ENCODE measurements around the gene ZNRF3. TPM values are rescaled to one million over a fixed set of nuclear protein-coding genes. Genes with fewer than 3 reads are reported as not detected.
"Not testable (repeated sequence)": the region's sequence is repeated elsewhere in the genome, so short reads cannot be mapped to it uniquely, and the experiment has no call there.

ZNRF3 gene
- total RNA-seq, 1 donor from 2014 or later: 6.9 TPM

DNA sequence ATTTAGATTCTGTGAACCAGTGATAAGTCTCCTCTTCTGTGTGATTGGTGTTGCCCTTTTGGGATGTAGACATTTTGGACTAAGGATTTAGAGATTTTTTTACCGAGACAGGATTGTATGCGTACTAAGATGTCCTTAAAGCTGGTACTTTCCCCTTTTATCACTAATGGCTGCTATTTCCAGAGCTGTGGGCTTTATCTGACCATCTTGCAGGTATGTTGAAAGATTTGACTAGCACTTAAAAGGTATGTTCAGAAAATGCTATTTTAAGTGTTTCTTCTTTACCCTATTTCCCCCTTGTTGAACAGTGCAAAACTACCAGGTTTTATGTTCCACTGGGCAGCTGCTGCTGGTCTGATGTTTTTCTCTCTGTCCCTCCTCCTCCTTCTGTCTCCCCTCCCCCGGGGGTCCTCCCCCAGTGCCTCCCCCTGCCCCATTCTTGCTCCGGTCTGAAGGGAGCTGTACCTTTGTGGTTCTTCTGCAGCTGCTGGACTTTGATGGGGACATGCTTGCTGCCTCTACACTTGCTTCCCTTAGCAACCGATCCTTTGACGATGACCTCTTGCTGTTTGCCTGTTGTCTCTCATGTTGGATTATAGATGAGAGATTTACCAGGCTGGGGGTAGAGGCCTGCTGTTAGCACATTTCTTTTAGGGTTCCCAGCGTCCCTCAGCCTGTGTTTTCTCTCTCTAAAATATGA, 59.6 kb downstream of the ZNRF3 start:
- DNase-seq: no peak
- no peak for ATAC-seq
- intact Hi-C loops (cut with micrococcal nuclease): no loop called here

DNA sequence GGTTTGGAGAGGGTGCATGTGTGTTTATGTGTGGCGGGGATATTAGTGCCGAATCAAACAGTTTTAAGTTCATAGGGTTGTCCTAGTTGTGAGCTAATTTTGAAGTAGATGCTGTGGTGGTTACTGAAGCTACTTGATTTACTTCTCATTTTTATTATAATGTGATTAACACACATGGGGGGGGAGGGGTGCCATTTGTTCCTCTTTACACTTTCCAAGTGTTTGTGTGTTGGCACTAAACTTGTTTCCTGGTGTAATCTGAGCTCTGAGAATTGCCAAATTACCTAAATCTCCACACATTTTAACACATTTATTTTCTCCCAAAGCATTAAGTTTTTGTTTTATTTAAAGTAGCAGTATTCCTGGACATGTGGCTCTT, 60.1 kb downstream of the ZNRF3 start:
- ATAC-seq: no peak
- intact Hi-C loops (cut with micrococcal nuclease): no loop called here
- no peak for DNase-seq

DNA sequence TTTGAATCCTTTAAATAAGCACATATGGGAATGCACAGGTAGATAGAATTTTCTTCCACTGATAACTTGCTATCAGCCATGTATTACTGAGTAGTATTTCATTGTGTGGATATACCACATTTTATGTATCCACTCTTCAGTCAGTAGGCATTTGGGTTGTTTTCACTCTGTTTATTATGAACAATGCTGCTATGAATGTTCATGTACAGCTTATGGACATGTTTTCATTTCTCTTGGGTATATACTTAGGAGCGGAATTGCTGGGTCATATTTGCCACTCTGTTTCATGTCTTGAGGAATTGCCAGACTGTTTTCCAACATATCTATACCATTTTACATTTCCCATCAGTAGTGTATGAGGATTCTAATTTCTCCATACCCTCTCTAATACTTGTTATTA, 63.8 kb downstream of the ZNRF3 start:
- no peak for ATAC-seq
- no peak for DNase-seq
- intact Hi-C loops (cut with micrococcal nuclease): no loop called here

DNA sequence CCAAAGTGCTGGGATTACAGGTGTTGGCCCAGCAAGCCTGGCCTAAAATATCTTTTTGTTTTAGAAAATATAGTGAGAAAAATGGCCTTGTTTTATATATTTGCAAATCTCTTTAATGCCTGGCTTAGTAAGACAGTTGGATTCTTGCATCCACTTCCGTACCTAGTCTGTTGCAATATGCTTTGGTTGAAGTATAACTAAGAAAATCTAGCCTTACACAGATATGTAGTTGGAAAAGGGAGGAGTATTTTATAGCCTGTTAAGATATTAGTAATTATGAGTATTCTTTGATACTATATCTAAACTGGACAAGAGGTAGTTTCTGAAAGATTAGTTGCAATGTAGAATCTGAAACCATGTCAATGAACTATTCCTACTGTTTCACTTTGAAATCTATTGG, 65.1 kb downstream of the ZNRF3 start:
- no peak for ATAC-seq
- no peak for DNase-seq
- intact Hi-C loops (cut with micrococcal nuclease): no loop called here

DNA sequence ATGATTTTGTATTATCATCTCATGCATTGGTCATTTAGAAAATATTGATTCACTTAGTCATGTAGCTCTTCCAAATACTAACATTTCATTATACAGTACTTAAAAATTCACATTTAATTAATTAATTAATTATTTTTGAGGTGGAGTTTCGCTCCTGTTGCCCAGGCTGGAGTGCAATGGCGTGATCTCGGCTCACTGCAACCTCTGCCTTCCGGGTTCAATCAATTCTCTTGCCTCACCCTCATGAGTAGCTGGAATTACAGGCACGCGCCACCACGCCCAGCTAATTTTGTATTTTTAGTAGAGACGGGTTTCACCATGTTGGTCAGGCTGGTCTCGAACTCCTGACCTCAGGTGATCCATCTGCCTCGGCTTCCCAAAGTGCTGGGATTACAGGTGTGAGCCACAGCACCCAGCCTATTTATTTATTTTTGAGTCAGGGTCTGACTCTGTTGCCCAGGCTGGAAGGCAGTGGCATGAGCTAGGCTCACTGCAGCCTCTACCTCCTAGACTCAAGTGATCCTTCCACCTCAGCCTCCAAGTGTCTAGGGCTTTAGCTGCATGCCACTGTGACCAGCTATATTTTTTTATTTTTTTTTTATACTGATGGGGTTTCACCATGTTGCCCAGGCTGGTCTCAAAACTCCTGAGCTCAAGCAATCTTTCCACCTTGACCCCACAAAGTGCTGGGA, 65.6 kb downstream of the ZNRF3 start:
- ATAC-seq; intact Hi-C loops (cut with micrococcal nuclease); DNase-seq: not testable (repeated sequence)

DNA sequence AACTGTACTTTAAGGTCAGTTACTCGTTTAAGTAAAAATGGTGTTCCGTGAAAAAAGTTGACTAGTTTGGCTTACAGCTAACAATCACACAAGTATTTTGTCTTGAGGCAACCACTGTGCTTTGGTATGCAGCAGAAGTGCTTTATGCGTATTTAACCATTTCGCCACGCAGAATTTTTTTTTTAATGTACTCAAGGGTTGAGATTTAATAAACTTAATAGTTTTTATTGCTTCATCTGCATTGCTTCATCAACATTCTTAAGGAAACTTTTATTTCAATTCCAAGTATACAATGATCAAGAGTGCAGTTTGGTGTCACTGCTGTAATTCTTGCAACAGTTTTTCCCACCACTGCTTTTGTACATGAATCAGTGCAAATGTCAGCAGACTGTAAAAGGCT, 66.4 kb downstream of the ZNRF3 start:
- ATAC-seq (no peak), DNase-seq (no peak)
- intact Hi-C loops (cut with micrococcal nuclease): no loop called here

DNA sequence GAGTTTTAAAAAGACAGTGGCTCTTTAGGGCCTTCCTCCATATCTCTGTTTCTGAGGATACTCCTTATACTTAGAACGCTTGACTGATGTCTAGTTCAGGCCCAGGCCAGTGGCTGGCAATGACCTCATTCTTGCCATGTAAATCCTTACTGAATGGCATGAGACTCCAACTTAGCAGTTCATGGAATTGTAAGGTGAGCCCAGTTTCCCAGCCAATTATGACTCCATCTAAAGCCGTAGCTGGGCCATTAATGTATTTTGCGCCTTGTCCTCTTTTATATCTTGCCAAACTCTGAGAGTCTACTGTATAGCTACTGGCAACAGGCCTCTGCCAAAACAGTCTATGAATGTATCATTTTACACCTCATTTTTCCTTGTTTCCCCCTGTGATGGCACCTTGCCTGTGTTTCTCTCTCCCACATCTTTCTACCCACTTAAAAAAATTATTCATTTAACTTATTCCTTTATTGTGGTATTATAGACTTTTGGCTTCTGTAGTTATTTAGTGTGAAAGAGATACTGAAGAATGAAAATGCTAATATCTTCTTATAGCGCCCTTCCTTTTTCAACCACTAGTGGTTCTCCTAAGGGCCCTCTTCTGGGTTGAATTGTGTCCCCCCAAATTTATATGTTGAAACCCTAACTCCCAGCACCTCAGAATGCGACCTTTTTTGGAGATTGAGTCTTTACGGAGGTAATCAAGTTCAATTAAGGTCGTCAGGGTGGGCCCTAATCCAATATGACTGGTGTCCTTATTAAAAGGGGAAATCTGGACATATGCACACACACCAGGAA, 67.4 kb downstream of the ZNRF3 start:
- ATAC-seq (peak; percentile 26), DNase-seq (no peak)
- intact Hi-C loops (cut with micrococcal nuclease): no loop called here

DNA sequence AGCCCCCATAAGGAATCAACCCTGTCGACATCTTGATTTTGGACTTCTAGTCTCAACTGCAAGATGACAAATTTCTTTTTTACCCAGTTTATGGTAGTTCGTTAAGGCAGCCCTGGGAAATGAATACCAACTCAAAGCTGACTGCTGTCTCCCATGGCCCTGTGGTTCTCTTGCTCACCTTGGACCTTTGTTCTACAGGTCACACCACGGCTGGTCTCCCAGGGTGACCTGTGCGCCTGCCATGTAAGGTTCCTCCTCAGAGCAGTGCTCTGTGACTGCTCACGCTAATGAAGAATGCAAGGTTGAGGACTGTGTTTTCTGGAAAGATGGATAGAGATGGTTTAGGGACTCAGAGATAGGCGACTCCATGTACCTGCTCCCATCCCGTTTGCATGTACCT, 68.2 kb downstream of the ZNRF3 start:
- intact Hi-C loops (cut with micrococcal nuclease): no loop called here
- no peak for DNase-seq
- ATAC-seq: peak; percentile 11

DNA sequence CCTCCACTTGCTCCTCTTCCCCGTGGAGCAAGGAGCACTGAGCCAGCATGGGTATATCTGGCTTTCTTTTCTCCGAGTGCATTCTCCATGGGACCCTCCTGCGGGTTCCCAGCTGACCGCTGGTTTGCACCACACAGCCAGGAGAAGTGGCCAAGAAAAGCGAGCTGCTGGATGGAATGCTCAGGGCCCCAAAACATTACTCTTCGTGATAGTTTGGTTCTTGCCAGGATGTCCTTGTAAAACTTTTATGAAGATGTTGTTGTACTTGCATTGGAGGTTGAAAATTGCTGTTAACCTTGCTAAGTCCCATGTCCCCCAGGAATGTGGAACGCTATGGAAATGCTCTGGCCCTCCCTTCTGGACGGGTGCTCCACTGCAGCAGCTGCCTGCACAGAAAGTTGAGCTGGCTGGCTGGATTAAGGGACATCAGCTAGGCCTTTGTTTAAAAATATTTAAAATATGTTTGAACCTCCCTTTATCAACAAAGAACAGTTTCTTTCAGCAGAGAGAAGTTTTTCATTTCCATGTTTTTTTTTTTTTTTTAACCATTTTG, 68.7 kb downstream of the ZNRF3 start:
- ATAC-seq: peak; percentile 70
- peak; percentile 36 for DNase-seq

DNA sequence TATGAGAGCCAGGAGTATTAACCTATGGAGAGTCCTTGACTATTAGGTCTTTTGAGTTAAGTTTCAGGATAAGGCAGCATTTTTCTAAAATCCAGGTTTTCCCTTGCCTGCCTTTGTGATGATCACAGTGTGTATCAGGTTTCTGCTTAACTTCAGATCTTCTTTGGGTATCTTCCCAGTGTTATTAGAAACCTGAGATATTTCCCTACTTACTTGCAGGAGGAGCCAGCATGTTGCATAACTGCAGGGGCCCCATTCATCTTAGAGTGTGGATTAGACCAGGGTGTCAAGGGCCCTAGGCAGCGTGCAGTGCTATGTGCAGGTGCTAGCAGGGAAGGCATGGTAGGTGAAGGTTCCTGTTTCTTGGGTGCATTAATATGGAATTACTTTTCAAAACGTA, 69.5 kb downstream of the ZNRF3 start:
- ATAC-seq (peak; percentile 34), DNase-seq (no peak)
- intact Hi-C loops (cut with micrococcal nuclease): no loop called here

More for the DNA sequence above, 68.7 kb downstream of the ZNRF3 start:
- intact Hi-C loops (cut with micrococcal nuclease): no loop called here

DNA sequence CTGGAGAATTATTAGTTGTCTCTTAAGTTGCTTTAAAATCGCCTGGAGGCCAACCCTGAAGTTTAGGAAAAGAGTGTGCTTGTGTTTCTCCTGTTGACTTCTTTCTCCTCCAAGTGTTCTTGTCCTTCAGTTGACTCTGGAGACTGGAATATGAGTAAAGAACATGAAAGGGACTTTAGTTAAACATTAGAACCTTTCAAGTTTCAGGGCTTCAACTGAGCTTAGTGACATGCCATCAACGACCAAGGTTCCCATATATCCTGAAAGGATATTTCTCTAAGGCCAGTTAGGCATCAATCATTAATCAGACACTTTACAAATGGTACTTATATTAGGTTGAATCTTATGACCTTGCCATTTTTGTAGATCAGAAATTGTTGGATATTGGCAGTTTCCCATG, 70.0 kb downstream of the ZNRF3 start:
- ATAC-seq (no peak), DNase-seq (no peak)
- intact Hi-C loops (cut with micrococcal nuclease): no loop called here

DNA sequence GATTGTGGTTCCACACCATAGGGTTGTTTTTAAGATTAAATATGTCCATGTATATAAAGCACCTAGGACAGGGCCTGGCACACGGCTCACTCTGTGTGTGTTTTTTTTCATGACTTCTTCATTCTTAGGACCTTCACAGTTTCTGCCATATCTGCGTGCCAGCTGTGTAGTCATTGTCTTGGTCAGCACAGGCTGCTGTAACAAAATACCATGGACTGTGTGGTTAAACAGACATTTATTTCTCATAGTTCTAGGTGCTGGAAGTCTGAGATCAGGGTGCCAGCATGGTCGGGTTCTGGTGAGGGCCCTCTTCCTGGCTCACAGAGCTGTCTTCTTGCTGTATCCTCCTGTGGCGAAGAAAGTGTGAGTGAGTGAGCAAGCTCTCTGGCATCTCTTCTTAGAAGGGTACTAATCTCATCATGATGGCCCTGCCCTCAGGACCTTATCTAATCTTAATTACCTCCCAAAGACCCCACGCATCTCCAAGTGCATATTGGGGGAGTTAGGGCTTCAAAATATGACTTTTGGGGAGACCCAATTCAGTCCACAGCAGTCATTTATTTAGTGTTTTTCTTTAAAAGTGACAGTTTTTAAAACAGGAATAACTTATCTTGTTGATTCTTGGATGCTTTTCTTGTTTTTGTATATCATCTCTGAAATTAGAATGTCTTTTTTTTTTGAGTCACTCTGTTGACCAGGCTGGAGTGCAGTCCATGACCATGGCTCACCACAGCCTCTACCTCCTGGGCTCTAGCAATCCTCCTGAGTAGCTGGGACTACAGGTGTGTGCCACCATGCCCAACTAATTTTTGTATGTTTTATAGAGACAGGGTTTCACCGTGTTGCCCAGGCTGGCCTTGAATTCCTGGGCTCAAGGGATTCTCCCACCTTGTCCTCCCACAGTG, 70.9 kb downstream of the ZNRF3 start:
- no peak for ATAC-seq
- DNase-seq: no peak
- intact Hi-C loops (cut with micrococcal nuclease): no loop called here

DNA sequence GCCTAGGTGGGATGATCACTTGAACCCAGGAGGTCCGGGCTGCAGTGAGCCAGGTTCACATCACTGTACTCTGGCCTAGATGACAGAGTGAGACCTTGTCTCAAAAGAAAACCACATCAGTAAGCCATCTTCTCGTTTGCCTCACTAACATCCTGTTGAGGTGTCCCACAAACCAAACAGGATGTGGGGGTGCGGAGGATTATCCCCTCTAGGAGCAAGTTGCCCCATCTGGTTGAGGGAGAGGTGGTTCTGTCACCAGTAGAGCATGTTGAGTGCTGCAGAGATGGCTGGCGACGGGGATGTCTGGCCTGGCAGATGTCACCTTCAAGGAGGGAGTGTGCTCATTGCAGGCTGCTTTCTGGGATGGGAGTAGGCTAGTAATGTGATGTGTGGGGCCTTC, 72.4 kb downstream of the ZNRF3 start:
- DNase-seq: no peak
- intact Hi-C loops (cut with micrococcal nuclease): no loop called here
- ATAC-seq: no peak

DNA sequence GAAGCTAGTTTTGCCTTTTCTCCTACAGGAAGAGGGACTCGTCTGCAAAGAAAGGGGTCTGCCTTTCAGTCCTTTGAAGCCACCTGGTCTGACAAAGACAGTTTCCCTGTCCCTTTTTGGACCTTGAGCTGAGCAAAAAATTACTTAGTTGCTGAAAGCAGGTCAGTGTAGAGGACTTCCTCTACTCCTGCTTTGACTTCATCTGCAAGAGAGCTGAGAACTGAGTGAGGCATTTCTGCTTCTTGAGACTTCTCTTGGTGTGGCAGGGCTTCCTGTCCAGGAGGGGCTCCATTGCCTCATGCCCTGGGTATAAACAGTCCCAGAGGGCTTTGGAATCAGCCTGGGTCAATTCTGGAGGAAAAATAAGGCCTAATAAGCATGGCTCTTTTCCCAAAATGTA, 73.1 kb downstream of the ZNRF3 start:
- no peak for ATAC-seq
- intact Hi-C loops (cut with micrococcal nuclease): no loop called here
- no peak for DNase-seq

DNA sequence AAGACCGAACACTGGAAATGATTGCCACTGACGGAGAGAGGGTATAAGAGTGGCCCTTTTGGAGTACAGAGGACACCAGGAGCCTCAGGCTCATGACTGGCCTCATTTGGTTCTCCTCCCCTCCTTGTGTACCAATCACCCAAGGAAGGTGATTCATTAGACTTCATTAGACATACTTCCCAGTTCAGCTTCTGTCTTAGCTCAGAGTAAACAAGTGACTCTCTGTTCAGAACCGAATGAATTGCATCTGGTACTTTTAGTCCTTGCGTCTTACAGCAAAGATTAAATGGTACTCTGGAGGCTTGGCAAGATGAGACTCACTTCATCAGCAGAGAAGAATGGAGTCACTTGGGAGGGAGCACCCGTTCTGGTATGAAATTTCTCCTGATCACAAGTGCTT, 75.2 kb downstream of the ZNRF3 start:
- DNase-seq: no peak
- intact Hi-C loops (cut with micrococcal nuclease): no loop called here
- ATAC-seq: peak; percentile 68

DNA sequence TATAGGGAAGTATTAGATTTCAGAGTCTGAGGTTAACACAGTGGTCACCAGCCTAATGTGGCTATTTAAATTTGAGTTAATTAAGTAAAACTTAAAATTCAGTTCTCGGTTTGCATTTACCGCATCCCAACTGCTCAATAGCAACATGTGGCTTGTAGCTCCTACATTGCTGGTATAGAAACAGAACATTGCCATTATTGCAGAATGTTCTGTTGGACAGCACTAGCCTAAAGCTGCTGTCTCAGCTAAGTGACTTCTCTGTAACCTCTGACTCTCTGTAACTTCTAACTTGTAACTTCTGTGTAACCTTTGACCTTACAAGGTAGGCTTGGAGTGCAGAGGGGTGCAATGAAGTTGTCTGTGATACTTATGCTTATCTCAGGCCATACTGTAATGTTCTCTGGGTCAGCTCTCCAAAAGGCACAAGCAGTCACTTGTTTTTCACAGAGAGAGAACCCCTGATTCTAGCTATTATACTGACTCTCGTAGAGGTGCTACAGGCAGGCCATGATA, 78.7 kb downstream of the ZNRF3 start:
- intact Hi-C loops (cut with micrococcal nuclease): no loop called here
- no peak for ATAC-seq
- DNase-seq: no peak

DNA sequence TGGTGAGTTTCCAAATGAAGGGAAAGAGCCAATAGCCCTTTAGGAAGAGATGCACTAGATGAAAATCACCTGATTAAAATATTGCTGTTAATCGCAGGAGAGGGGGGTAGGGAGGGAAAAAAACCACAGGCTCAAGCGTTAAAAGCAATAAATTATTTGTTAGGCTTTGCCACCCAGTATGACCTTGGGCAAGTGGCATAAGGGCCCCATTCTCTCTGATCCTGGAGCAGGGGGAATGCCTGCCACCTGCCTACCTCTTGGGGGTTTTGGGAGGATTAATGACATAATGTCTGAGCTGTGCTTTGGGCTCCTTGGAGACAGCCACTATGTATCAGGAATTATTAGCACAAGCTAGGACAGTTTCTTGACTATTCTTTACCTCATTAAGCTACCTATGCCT, 80.0 kb downstream of the ZNRF3 start:
- DNase-seq (no peak), ATAC-seq (no peak)
- intact Hi-C loops (cut with micrococcal nuclease): no loop called here

DNA sequence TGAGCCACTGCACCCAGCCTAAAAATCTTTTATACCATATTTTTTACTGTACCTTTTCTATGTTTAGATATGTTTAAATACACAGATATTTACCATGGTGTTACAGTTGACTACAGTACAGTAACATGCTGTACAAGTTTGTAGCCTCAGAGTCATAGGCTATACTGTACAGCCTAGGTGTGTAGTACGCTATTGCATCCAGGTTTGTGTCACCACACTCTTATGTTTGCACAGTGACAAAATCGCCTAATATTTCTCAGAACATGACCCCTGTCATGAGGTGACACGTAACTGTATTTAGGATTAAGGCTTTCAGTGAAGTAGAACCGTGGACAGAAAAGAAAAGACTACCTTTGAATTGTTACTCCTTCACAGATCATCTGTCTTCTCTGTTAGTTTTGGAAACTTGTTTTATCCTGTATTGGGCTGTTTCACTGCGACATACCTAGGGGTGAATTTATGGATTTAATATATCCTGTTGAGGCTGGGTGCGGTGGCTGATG, 83.8 kb downstream of the ZNRF3 start:
- ATAC-seq: no peak

DNA sequence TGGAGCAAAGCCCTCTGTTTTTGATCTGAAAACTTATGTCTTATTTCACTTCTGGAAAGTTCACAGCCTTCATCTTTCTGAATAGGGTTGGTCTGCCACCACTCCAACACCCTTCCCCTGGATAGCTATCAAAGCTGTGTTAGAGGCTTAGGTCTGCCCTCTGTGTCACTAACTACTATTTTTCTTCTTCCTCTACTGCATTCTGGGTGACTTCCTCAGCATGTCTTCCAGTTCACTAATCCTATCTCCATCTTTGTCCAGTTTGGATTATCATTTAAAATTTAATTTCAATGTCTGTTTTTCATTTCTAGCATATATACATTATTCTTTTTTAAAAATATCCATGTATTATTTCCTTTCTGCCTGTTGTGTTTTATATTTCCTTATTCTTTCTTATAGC, 84.6 kb downstream of the ZNRF3 start:
- ATAC-seq: no peak
- intact Hi-C loops (cut with micrococcal nuclease): no loop called here
- DNase-seq: no peak

More for the DNA sequence above, 83.8 kb downstream of the ZNRF3 start:
- no peak for DNase-seq
- intact Hi-C loops (cut with micrococcal nuclease): no loop called here

Measured in left ventricle myocardium superior (tissue), 1 donor.